Measurements from ENCODE around the gene ATG2A. TPM values are rescaled to one million over a fixed set of nuclear protein-coding genes. Genes with fewer than 3 reads are reported as not detected.
A peak's percentile ranks its signal among the peaks of the same experiment; 100 is the strongest.

ATG2A gene
- total RNA-seq, 4 donors from 2014 or later = 73.8 to 118 (median 91.2) TPM

- no peak overlapping the region for H3K4me3 ChIP-seq (ENCODE audit: low read depth, poor library complexity, severe bottlenecking)
- intact Hi-C loops (cut with DNase I; ENCODE audit: low total_unique reads) = no loop called here
- 61 to 70% methylated on average over 14 to 15 of the region's 15 CpGs for WGBS, 2 donors
- DNase-seq (ENCODE audit: low spot score in 2 of 2) = no peak
- TF ChIP-seq POLR2A (IDR thresholded peaks at IDR 0.05) = no peak
- TF ChIP-seq CTCF (IDR thresholded peaks at IDR 0.05) = no peak
Measured at GRCh38 chr11:64865286-64866172, 51.5 kb downstream of the ATG2A start.

- peak in 1 of 2 donors; percentile 36 for DNase-seq (ENCODE audit: low spot score in 2 of 2)
- TF ChIP-seq CTCF (IDR thresholded peaks at IDR 0.05) (no peak), POLR2A (IDR thresholded peaks at IDR 0.05) (no peak)
- 42 to 46% methylated on average over 14 to 18 of the region's 18 CpGs for WGBS, 2 donors
- intact Hi-C loops (cut with DNase I; ENCODE audit: low total_unique reads) = no loop called here
- H3K4me3 ChIP-seq (ENCODE audit: low read depth, poor library complexity, severe bottlenecking) = no peak overlapping the region
Measured at GRCh38 chr11:64864473-64865285, 52.3 kb downstream of the ATG2A start.

- DNase-seq (ENCODE audit: low spot score in 2 of 2) = no peak
Measured at GRCh38 chr11:64864135-64864472, 52.9 kb downstream of the ATG2A start.

GRCh38 chr11:64863391-64864060, 53.5 kb downstream of the ATG2A start:
- 47 to 53% methylated on average over 14 to 23 of the region's 23 CpGs for WGBS, 2 donors
- H3K4me3 ChIP-seq (ENCODE audit: low read depth, poor library complexity, severe bottlenecking) = no peak overlapping the region
- TF ChIP-seq CTCF (IDR thresholded peaks at IDR 0.05) (no peak), POLR2A (IDR thresholded peaks at IDR 0.05) (no peak)
- intact Hi-C loops (cut with DNase I; ENCODE audit: low total_unique reads) = no loop called here
- no peak for DNase-seq (ENCODE audit: low spot score in 2 of 2)

More at GRCh38 chr11:64864135-64864472, 52.9 kb downstream of the ATG2A start:
- 26 to 35% methylated on average over 5 to 8 of the region's 9 CpGs for WGBS, 2 donors
- intact Hi-C loops (cut with DNase I; ENCODE audit: low total_unique reads) = no loop called here
- no peak for TF ChIP-seq POLR2A (IDR thresholded peaks at IDR 0.05)
- no peak for TF ChIP-seq CTCF (IDR thresholded peaks at IDR 0.05)
- no peak overlapping the region for H3K4me3 ChIP-seq (ENCODE audit: low read depth, poor library complexity, severe bottlenecking)

GRCh38 chr11:64862987-64863390, 54.0 kb downstream of the ATG2A start:
- WGBS, 2 donors = 59 to 60% methylated on average over 9 of the region's 9 CpGs
- intact Hi-C loops (cut with DNase I; ENCODE audit: low total_unique reads) = no loop called here
- H3K4me3 ChIP-seq (ENCODE audit: low read depth, poor library complexity, severe bottlenecking) = no peak overlapping the region
- DNase-seq (ENCODE audit: low spot score in 2 of 2) = no peak
- TF ChIP-seq POLR2A (IDR thresholded peaks at IDR 0.05) (no peak), CTCF (IDR thresholded peaks at IDR 0.05) (no peak)
